ENCODE measurements around the gene RPS15.

The RPS15 gene

DNA sequence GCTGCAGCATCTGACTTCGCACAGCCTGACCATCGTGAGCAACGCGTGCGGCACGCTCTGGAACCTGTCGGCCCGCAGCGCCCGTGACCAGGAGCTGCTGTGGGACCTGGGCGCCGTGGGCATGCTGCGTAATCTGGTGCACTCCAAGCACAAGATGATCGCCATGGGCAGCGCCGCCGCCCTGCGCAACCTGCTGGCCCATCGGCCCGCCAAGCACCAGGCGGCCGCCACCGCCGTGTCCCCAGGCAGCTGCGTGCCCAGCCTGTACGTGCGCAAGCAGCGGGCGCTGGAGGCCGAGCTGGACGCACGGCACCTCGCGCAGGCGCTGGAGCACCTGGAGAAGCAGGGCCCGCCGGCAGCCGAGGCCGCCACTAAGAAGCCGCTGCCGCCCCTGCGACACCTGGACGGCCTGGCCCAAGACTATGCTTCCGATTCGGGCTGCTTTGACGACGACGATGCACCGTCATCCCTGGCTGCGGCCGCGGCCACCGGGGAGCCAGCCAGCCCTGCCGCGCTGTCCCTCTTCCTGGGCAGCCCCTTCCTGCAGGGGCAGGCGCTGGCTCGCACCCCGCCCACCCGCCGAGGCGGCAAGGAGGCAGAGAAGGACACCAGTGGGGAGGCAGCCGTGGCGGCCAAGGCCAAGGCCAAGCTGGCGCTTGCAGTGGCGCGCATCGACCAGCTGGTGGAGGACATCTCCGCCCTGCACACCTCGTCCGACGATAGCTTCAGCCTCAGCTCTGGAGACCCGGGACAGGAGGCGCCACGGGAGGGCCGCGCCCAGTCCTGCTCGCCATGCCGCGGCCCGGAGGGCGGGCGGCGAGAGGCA lies 27.2 kb downstream of the RPS15 start:
- Histone ChIP-seq H3K9me3 (ENCODE audit: low read depth, low read length) (no peaks in the 10 kb centered on the region), H3K36me3 (ENCODE audit: insufficient read depth, low read length) (no peaks in the 10 kb centered on the region), H3K9ac (ENCODE audit: insufficient read length) (no peak overlapping the region), H3K27ac (no peak overlapping the region), H3K4me3 (no peak overlapping the region)
- TF ChIP-seq FOXP2 (optimal IDR thresholded peaks at IDR 0.05; ENCODE audit: control extremely low read depth, extremely low read length, insufficient read depth), result no peak
- no peak for TF ChIP-seq POLR2AphosphoS5 (IDR thresholded peaks at IDR 0.05; ENCODE audit: borderline replicate concordance, low read depth, low read length)
- TF ChIP-seq EZH2 (IDR thresholded peaks at IDR 0.05), result no peak
- DNase-seq (ENCODE audit: low read depth, low spot score), result no peak

GRCh38 chr19:1466018-1466460 lies 27.8 kb downstream of the RPS15 start:
- H3K4me3 ChIP-seq, result no peak overlapping the region
- no peak for DNase-seq (ENCODE audit: low read depth, low spot score)
- H3K36me3 ChIP-seq (ENCODE audit: insufficient read depth, low read length), result no peaks in the 10 kb centered on the region
- H3K9me3 ChIP-seq (ENCODE audit: low read depth, low read length), result no peaks in the 10 kb centered on the region
- no peak for TF ChIP-seq FOXP2 (optimal IDR thresholded peaks at IDR 0.05; ENCODE audit: control extremely low read depth, extremely low read length, insufficient read depth)
- TF ChIP-seq EZH2 (IDR thresholded peaks at IDR 0.05), result no peak
- TF ChIP-seq POLR2AphosphoS5 (IDR thresholded peaks at IDR 0.05; ENCODE audit: borderline replicate concordance, low read depth, low read length), result no peak
- H3K9ac ChIP-seq (ENCODE audit: insufficient read length), result no peak overlapping the region
- H3K27ac ChIP-seq, result no peak overlapping the region

DNA sequence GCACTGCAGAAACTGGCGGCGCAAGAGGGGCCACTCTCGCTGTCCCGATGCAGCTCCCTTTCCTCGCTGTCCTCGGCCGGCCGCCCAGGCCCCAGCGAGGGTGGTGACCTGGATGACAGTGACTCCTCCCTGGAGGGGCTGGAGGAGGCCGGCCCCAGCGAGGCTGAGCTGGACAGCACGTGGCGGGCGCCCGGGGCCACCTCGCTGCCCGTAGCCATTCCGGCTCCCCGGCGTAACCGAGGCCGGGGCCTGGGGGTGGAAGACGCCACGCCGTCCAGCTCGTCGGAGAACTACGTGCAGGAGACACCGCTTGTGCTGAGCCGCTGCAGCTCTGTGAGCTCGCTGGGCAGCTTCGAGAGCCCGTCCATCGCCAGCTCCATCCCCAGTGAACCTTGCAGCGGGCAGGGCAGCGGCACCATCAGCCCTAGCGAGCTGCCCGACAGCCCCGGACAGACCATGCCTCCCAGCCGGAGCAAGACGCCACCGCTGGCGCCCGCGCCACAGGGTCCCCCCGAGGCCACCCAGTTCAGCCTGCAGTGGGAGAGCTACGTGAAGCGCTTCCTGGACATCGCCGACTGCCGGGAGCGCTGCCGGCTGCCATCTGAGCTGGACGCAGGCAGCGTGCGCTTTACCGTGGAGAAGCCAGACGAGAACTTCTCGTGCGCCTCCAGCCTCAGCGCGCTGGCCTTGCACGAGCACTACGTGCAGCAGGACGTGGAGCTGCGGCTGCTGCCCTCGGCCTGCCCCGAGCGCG lies 28.4 kb downstream of the RPS15 start:
- Histone ChIP-seq H3K36me3 (ENCODE audit: insufficient read depth, low read length) (no peaks in the 10 kb centered on the region), H3K4me3 (no peak overlapping the region), H3K27ac (no peak overlapping the region), H3K9me3 (ENCODE audit: low read depth, low read length) (no peaks in the 10 kb centered on the region), H3K9ac (ENCODE audit: insufficient read length) (no peak overlapping the region)
- DNase-seq (ENCODE audit: low read depth, low spot score), result no peak
- TF ChIP-seq FOXP2 (optimal IDR thresholded peaks at IDR 0.05; ENCODE audit: control extremely low read depth, extremely low read length, insufficient read depth), result no peak
- TF ChIP-seq EZH2 (IDR thresholded peaks at IDR 0.05), result no peak
- no peak for TF ChIP-seq POLR2AphosphoS5 (IDR thresholded peaks at IDR 0.05; ENCODE audit: borderline replicate concordance, low read depth, low read length)

GRCh38 chr19:1467215-1467489 lies 29.0 kb downstream of the RPS15 start:
- Histone ChIP-seq H3K9ac (ENCODE audit: insufficient read length) (no peak overlapping the region), H3K4me3 (no peak overlapping the region), H3K36me3 (ENCODE audit: insufficient read depth, low read length) (no peaks in the 10 kb centered on the region), H3K9me3 (ENCODE audit: low read depth, low read length) (no peaks in the 10 kb centered on the region), H3K27ac (no peak overlapping the region)
- DNase-seq (ENCODE audit: low read depth, low spot score), result no peak
- TF ChIP-seq EZH2 (IDR thresholded peaks at IDR 0.05) (no peak), FOXP2 (optimal IDR thresholded peaks at IDR 0.05; ENCODE audit: control extremely low read depth, extremely low read length, insufficient read depth) (no peak), POLR2AphosphoS5 (IDR thresholded peaks at IDR 0.05; ENCODE audit: borderline replicate concordance, low read depth, low read length) (no peak)

DNA sequence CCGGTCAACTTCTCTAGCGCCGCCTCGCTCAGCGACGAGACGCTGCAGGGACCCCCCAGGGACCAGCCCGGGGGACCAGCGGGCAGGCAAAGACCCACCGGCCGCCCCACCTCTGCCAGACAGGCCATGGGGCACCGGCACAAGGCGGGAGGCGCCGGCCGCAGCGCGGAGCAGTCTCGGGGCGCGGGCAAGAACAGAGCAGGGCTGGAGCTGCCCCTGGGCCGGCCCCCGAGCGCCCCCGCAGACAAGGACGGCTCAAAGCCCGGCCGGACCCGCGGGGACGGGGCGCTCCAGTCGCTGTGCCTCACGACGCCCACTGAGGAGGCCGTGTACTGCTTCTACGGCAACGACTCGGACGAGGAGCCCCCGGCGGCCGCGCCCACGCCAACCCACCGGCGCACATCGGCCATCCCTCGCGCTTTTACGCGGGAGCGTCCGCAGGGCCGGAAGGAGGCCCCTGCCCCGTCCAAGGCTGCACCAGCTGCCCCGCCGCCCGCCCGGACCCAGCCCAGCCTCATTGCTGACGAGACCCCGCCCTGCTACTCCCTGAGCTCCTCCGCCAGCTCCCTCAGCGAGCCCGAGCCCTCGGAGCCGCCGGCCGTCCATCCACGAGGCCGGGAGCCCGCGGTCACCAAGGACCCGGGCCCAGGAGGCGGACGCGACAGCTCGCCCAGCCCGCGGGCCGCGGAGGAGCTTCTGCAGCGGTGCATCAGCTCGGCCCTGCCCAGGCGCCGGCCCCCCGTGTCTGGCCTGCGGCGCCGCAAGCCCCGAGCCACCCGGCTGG lies 29.5 kb downstream of the RPS15 start:
- TF ChIP-seq POLR2AphosphoS5 (IDR thresholded peaks at IDR 0.05; ENCODE audit: borderline replicate concordance, low read depth, low read length) (no peak), EZH2 (IDR thresholded peaks at IDR 0.05) (no peak), FOXP2 (optimal IDR thresholded peaks at IDR 0.05; ENCODE audit: control extremely low read depth, extremely low read length, insufficient read depth) (no peak)
- H3K9me3 ChIP-seq (ENCODE audit: low read depth, low read length), result no peaks in the 10 kb centered on the region
- H3K4me3 ChIP-seq, result peak overlapping the region; percentile 38
- no peak for DNase-seq (ENCODE audit: low read depth, low spot score)
- no peaks in the 10 kb centered on the region for H3K36me3 ChIP-seq (ENCODE audit: insufficient read depth, low read length)
- H3K27ac ChIP-seq, result no peak overlapping the region
- H3K9ac ChIP-seq (ENCODE audit: insufficient read length), result no peak overlapping the region

DNA sequence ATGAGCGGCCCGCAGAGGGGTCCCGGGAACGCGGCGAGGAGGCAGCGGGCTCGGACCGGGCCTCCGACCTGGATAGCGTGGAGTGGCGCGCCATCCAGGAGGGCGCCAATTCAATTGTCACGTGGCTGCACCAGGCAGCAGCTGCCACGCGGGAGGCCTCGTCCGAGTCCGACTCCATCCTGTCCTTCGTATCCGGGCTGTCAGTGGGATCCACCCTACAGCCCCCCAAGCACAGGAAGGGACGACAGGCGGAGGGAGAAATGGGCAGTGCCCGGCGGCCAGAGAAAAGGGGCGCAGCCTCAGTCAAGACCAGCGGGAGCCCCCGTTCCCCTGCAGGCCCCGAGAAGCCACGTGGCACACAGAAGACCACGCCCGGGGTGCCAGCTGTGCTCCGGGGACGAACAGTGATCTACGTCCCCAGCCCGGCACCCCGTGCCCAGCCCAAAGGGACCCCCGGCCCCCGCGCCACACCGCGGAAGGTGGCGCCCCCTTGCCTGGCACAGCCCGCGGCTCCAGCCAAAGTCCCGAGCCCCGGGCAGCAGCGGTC lies 30.2 kb downstream of the RPS15 start:
- Histone ChIP-seq H3K9me3 (ENCODE audit: low read depth, low read length) (no peaks in the 10 kb centered on the region), H3K4me3 (peak overlapping the region; percentile 38), H3K27ac (no peak overlapping the region), H3K9ac (ENCODE audit: insufficient read length) (no peak overlapping the region), H3K36me3 (ENCODE audit: insufficient read depth, low read length) (no peaks in the 10 kb centered on the region)
- TF ChIP-seq FOXP2 (optimal IDR thresholded peaks at IDR 0.05; ENCODE audit: control extremely low read depth, extremely low read length, insufficient read depth) (no peak), EZH2 (IDR thresholded peaks at IDR 0.05) (no peak), POLR2AphosphoS5 (IDR thresholded peaks at IDR 0.05; ENCODE audit: borderline replicate concordance, low read depth, low read length) (peak; percentile 13; the same call in 1 of the 2 replicates)
- DNase-seq (ENCODE audit: low read depth, low spot score), result no peak

DNA sequence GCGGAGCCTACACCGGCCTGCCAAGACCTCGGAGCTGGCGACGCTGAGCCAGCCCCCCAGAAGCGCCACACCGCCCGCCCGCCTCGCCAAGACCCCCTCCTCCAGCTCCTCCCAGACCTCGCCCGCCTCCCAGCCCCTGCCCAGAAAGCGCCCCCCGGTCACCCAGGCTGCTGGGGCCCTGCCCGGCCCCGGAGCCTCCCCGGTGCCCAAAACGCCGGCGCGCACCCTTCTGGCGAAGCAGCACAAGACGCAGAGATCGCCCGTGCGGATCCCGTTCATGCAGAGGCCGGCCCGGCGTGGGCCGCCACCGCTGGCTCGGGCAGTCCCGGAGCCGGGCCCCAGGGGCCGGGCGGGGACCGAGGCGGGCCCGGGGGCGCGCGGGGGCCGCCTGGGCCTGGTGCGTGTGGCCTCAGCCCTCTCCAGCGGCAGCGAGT lies 30.6 kb downstream of the RPS15 start:
- DNase-seq (ENCODE audit: low read depth, low spot score), result no peak
- Histone ChIP-seq H3K9me3 (ENCODE audit: low read depth, low read length) (no peaks in the 10 kb centered on the region), H3K9ac (ENCODE audit: insufficient read length) (no peak overlapping the region), H3K36me3 (ENCODE audit: insufficient read depth, low read length) (no peaks in the 10 kb centered on the region), H3K4me3 (peak overlapping the region; percentile 38), H3K27ac (no peak overlapping the region)
- TF ChIP-seq FOXP2 (optimal IDR thresholded peaks at IDR 0.05; ENCODE audit: control extremely low read depth, extremely low read length, insufficient read depth) (no peak), EZH2 (IDR thresholded peaks at IDR 0.05) (no peak), POLR2AphosphoS5 (IDR thresholded peaks at IDR 0.05; ENCODE audit: borderline replicate concordance, low read depth, low read length) (no peak)

All from SK-N-MC (cell line).